Mucosa of rectum (tissue), 2 donors: ENCODE results near the gene TGM1.

Experiments used
- H3K27ac ChIP-seq, 2 donors: one replicate each; pipeline ENCODE4 v1.7.0; 2013; ENCODE audit warnings: inconsistent platforms in 2 of 2, low read depth in 2 of 2, low read length in 2 of 2
- H3K27me3 ChIP-seq, 2 donors: one replicate each; pipeline ENCODE4 v1.7.0; 2013; ENCODE audit warnings: low read length in 2 of 2; ENCODE audit not compliant: control insufficient read depth in 2 of 2, insufficient read depth in 2 of 2
- H3K36me3 ChIP-seq, 2 donors: one replicate each; pipeline ENCODE4 v1.7.0; 2013; ENCODE audit warnings: low read length in 2 of 2; ENCODE audit not compliant: control insufficient read depth in 2 of 2, insufficient read depth in 2 of 2
- H3K4me1 ChIP-seq, 2 donors: one replicate each; pipeline ENCODE4 v1.7.0; 2013; ENCODE audit warnings: low read length in 2 of 2, mild to moderate bottlenecking in 1 of 2; ENCODE audit not compliant: control insufficient read depth in 2 of 2, insufficient read depth in 2 of 2
- H3K4me3 ChIP-seq, 2 donors: one replicate each; pipeline ENCODE4 v1.7.0; 2013; ENCODE audit warnings: low read length in 2 of 2
- H3K9ac ChIP-seq, 2 donors: one replicate each; pipeline ENCODE4 v1.7.0; 2013; ENCODE audit warnings: low read length in 2 of 2, low read depth in 1 of 2, mild to moderate bottlenecking in 1 of 2
- H3K9me3 ChIP-seq, 2 donors: one replicate each; pipeline ENCODE4 v1.7.0; 2013; ENCODE audit warnings: low read length in 2 of 2; ENCODE audit not compliant: control insufficient read depth in 2 of 2
- donor health status: healthy.
- donor health status: Normal muscosa, but diverticular disease.

TGM1 gene

DNA sequence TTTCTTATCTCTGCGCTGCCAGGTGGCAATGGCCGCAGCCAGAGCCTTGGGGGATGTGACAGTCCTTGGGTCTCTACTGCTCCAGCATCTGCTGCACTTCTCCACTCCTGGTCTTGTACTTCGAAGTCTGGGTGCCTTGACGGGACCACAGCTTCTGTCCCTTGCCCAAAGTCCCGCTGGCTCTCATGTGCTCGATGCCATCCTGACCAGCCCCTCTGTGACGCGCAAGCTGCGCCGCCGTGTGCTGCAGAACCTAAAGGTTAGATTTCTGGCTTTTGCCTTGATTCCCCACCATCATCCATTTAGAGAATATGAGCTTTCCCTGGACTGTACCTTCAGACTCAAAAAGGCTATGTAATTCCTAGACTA is 41.0 kb upstream of the TGM1 start:
- Histone ChIP-seq H3K9ac (no peak overlapping the region), H3K4me3 (no peak overlapping the region), H3K36me3 (peaks cover 50 to 57% of the 10 kb centered on the region in 2 donors), H3K9me3 (no peaks in the 10 kb centered on the region), H3K27ac (no peak overlapping the region), H3K4me1 (peaks cover 29% of the 10 kb centered on the region in 2 donors), H3K27me3 (no peaks in the 10 kb centered on the region)

DNA sequence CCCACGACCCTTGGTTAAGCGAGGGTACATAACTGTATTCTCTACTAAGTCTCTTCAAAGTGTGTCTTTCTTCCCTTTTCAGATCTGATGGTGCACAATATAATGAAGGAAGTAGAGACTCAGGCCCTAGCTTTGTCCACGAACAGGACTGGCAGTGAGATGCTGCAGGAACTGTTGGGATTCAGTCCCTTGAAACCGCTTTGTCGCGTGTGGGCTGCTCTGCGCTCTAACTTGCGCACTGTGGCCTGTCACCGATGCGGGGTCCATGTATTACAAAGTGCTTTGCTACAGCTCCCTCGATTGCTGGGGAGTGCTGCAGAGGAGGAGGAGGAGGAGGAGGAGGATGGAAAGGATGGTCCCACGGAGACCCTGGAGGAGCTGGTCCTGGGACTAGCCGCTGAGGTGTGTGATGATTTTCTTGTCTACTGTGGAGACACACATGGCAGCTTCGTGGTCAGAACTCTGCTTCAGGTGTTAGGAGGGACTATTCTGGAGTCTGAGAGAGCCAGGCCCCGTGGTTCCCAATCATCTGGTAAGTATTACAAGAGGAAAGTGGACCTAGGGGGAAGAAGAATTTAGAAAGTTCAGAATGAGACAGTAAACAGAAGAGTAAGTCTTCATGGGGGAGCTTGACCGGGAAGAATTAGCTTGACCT is 37.5 kb upstream of the TGM1 start:
- Histone ChIP-seq H3K27ac (peak overlapping the region; percentile 90 to 91), H3K4me1 (peaks cover 18% of the 10 kb centered on the region in 2 donors), H3K27me3 (no peaks in the 10 kb centered on the region), H3K9ac (peak overlapping the region; percentile 80 to 94), H3K36me3 (peaks cover 46 to 50% of the 10 kb centered on the region in 2 donors), H3K9me3 (no peaks in the 10 kb centered on the region), H3K4me3 (peak overlapping the region; percentile 84 to 91)

DNA sequence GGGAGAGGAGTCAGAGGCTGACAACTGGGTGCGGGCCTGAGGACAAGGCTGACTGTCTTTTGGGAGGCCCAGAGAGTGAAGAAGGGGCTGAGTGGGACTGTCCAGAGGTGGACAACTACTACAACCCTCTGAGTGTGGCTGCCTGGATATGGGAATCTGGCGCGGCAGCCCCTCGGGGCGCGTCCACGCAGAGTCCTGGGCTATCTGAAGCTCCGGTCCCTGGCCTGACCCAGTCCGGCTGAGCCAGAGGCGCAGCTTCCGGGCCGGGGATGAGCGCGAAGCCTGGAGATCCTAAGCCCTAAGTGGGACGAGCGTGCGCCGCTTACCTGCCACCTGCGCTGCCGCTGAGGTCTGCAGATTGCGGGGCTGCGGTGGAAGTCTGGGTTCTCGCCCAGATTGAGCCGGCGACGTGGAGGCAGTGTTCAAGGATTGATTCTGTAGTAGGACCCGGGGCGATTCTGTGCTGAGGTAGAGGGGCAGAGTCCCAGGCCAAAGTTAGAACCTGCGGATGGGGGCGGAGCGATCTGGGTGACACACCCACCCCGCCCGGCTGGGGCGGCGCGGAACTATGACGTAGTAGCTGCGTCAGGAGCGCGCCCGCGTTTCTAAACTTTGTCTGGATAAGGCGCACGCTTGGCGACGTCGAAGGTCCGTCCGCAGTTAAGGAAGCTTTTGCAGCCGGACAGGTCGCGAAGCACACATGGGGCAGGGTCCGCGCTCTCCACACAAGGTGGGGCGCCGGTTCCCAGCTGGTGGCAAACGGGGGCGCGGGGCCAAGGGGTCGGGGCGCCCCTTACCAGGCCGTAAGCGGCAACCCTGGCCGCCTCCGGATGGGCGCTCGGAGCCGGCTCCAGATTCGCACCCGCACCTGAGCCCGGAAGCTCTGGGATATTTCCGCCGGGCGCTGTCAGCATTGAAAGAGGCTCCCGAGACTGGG is 36.5 kb upstream of the TGM1 start, which contains the start of the genes DHRS1 and NOP9:
Gene DHRS1 (minus strand): TSS at position 526 of the 937 bp plus-strand sequence. CDS start 674 bp downstream, outside the sequence.
Gene NOP9 (plus strand): TSS at position 596 of the 937 bp plus-strand sequence. CDS start 105 bp downstream, at position 701.
- Histone ChIP-seq H3K9me3 (no peaks in the 10 kb centered on the region), H3K9ac (peak within 1 kb of the TSS; percentile 93 to 94), H3K36me3 (peaks cover 39 to 44% of the 10 kb centered on the region in 2 donors), H3K27ac (peak within 1 kb of the TSS; percentile 90 to 91), H3K4me3 (peak within 1 kb of the TSS; percentile 84 to 91), H3K4me1 (peaks cover 18% of the 10 kb centered on the region in 2 donors), H3K27me3 (no peaks in the 10 kb centered on the region)

DNA sequence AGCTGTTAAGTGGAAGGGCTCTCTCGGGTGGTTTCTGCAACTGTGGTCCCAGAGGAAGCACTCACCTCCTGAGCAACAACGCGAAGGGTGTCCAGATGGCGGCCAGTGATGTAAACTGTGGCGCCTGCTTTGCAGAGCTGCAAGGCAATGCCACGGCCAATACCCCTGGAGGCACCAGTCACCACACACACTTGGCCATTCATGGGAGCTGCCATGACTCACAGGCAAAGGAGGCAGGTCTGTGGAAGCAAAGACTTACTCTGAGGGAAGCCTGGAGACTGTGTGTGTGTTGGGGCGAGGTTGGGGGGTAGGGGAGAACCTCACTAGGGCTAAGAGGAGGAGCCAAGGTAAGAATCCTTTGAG is 35.9 kb upstream of the TGM1 start:
- H3K4me3 ChIP-seq: peak overlapping the region; percentile 84 to 91
- peak overlapping the region; percentile 90 to 91 for H3K27ac ChIP-seq
- H3K27me3 ChIP-seq: no peaks in the 10 kb centered on the region
- H3K36me3 ChIP-seq: peaks cover 32 to 37% of the 10 kb centered on the region in 2 donors
- H3K9ac ChIP-seq: peak overlapping the region; percentile 93 to 94
- no peaks in the 10 kb centered on the region for H3K9me3 ChIP-seq
- H3K4me1 ChIP-seq: peaks cover 18% of the 10 kb centered on the region in 2 donors

DNA sequence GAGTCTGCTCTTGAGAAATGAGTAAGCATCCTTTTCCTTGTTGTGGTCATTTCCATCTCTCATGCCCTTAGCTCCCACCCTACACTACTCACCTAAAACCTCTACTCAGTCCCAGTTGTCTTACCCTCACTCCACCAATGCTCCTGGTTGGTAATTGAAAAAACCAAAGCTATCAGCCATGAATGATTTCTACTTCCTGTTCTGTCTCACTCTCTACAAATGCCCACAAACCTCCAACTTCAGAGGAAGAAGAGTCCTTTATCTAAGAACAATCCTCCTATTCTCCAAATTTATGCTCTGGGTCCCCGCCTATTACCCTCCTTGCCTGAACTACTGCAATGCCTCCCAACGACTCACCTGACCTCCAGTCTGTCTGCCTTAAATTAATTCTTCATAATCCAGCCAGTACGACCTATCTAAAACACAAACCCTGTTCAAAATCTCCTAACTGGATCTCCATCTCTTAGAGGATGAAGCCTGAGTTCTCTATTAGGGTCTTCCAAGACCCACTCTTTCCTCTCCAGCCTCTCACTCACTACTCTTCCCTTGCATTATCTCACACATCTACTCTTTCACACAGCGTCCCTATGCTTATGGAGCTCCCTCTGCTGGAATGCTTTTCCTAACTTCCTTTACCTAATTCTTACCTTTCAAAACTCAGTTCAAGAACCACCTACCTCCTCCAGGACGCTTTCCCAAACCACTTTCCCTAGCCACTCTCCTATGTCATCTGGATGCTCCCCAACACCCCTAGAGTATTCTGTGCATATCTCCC is 34.4 kb upstream of the TGM1 start:
- peaks cover 18% of the 10 kb centered on the region in 2 donors for H3K4me1 ChIP-seq
- H3K9ac ChIP-seq: no peak overlapping the region
- no peak overlapping the region for H3K4me3 ChIP-seq
- H3K36me3 ChIP-seq: peaks cover 24 to 32% of the 10 kb centered on the region in 2 donors
- no peaks in the 10 kb centered on the region for H3K27me3 ChIP-seq
- H3K27ac ChIP-seq: peak overlapping the region in 1 of 2 donors; percentile 27
- H3K9me3 ChIP-seq: no peaks in the 10 kb centered on the region

DNA sequence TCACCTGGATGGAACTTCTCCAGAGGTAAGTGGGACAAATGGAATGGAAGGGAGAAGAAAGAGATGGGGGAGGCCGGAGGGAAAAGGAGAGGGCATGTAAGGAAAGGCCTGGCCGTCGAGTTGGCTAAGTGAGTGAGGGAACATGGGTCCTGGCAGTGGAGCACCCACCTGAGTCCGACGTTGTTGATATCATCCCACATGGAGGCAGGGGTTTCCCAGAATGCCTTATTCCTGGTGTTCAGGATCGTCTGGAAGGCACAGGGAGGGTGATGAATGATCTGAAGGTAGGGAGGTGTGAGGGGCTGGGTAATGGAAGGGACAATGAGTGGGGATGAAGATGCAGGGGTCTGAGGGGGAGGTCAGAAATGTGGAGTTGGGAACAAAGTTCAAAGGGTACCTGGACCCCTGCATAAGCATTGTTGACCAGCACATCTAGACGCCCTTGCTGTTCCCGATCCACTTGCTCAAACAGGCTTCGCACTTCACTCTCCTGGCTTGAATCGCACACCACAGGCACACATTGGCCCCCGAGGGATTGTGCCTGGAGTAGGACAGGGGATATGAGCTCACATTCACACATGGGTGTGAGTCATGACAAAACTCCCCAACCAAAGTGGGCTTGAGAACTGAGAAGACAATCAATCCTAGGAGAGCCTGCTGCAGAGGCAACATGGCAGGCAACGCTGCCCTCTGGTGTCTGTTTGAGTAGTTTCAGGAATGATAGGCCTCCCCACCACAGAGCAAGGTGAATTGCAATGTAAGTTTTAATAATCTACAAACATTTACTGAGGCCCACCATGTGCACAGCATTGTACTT is 33.6 kb upstream of the TGM1 start:
- peaks cover 20 to 32% of the 10 kb centered on the region in 2 donors for H3K36me3 ChIP-seq

DNA sequence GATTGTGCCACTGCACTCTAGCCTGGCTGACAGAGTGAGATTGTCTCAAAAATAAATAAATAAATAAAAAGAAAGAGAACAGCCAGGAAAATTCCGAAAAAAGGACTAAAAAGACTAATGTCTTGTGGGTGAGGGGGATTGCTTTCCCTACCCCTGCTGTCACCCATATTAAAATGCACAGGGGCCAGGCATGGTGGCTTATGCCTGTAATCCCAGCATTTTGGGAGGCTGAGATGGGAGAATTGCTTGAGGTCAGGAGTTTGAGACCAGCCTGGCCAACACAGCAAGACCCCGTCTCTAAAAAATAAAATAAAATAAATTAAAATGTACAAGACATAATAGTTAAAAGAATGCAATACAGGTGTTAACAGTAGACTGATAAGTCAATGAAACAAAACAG is 30.5 kb upstream of the TGM1 start:
- Histone ChIP-seq H3K36me3 (peaks cover 41 to 50% of the 10 kb centered on the region in 2 donors), H3K27ac (no peak overlapping the region), H3K4me3 (no peak overlapping the region), H3K9ac (no peak overlapping the region), H3K27me3 (no peaks in the 10 kb centered on the region), H3K4me1 (peaks cover 0 to 4% of the 10 kb centered on the region in 2 donors), H3K9me3 (no peaks in the 10 kb centered on the region)

More for the DNA sequence above, 33.6 kb upstream of the TGM1 start:
- H3K4me3 ChIP-seq: no peak overlapping the region
- no peaks in the 10 kb centered on the region for H3K9me3 ChIP-seq
- peaks cover 18% of the 10 kb centered on the region in 2 donors for H3K4me1 ChIP-seq
- H3K9ac ChIP-seq: no peak overlapping the region
- no peak overlapping the region for H3K27ac ChIP-seq
- no peaks in the 10 kb centered on the region for H3K27me3 ChIP-seq

DNA sequence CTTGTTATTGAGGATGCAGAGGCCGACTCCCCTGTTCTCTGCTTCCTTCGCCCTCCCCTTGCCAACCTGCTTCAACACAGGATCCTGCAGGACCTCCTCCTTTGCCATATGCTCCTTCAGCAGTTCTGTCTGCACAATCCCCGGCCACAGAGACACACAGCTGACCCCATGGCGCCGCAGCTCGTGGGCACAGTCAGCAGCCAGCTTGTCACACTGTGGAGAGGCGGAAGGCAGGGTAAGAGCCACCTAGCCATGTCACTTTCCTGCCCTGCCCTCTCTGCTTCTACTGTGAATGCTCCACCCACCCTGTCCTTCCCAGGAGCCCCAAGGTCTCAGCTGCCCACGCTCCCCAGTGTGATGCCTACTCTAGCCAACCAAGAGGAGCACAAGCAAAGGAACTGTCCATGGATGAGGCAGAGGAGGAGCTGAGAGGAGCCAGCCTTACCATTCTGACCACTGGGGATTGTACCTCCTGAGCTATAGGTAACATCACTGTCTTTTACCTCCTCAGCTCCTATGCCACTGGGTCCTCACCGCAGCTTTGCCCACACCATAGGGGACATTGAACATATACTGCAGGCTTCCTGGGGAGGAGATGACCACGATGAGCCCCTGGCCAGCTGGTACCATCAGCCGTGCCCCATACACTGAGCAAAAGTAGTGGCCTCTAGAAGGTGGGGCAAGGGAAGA is 29.3 kb upstream of the TGM1 start:
- no peaks in the 10 kb centered on the region for H3K27me3 ChIP-seq
- no peaks in the 10 kb centered on the region for H3K9me3 ChIP-seq
- H3K36me3 ChIP-seq: peaks cover 41 to 50% of the 10 kb centered on the region in 2 donors
- H3K9ac ChIP-seq: no peak overlapping the region
- H3K4me1 ChIP-seq: no peaks in the 10 kb centered on the region
- H3K4me3 ChIP-seq: no peak overlapping the region
- H3K27ac ChIP-seq: no peak overlapping the region
